Motor neuron (in vitro differentiated cells): ENCODE measurements around the gene REM1. TPM values are rescaled to one million over a fixed set of nuclear protein-coding genes. Genes with fewer than 3 reads are reported as not detected.
A peak's percentile ranks its signal among the peaks of the same experiment; 100 is the strongest.
"Not testable (repeated sequence)": the region's sequence is repeated elsewhere in the genome, so short reads cannot be mapped to it uniquely, and the experiment has no call there.

Source experiments
- ATAC-seq, 8 experiments: fragments of 200-7000 bp; cut with Tn5 transposase; replicated peaks in 6 of 8; 2 replicates each; pipeline ENCODE4 v1.8.0; 2021; ENCODE audit warnings: mild to moderate bottlenecking in 8 of 8, moderate library complexity in 8 of 8
- H3K27ac ChIP-seq, 2 donors: fragments of 250-450 bp; sonication (Bioruptor Pico); 2 replicates each; pipeline ENCODE4 v1.9.0; 2021; ENCODE audit warnings: antibody characterized with exemption in 2 of 2, mild to moderate bottlenecking in 2 of 2, moderate library complexity in 1 of 2
- H3K4me1 ChIP-seq, 2 donors: fragments of 250-450 bp; sonication (Bioruptor Pico); replicated peaks in 1 of 2; 2 replicates each; pipeline ENCODE4 v1.6.1; 2021; ENCODE audit warnings: antibody characterized with exemption in 2 of 2, mild to moderate bottlenecking in 2 of 2, moderate library complexity in 1 of 2
- H3K4me3 ChIP-seq, 5 donors: fragments of 250-450 bp; sonication (Bioruptor Pico); 2 replicates each; pipeline ENCODE4 v1.9.0; 2021; ENCODE audit warnings: antibody characterized with exemption in 5 of 5, mild to moderate bottlenecking in 5 of 5, moderate library complexity in 4 of 5
- WGBS, 10 experiments: fragments of 450-650 bp; shearing (Covaris generic); methylation state at CpG; one replicate each; pipeline ENCODE4 v1.0.0; 2022; 5-methylcytosine and 5-hydroxymethylcytosine counted together
- in situ Hi-C, 9 experiments: fragments of 400-800 bp; cut with MboI; loops; one replicate each; pipeline ENCODE4 v1.15.0; 2021; ENCODE audit warnings: low sequenced_read_pairs in 9 of 9, low pct_unique_long_range_greater_than_20kb in 2 of 9; ENCODE audit not compliant: unreplicated experiment in 9 of 9
- total RNA-seq, 8 experiments: library from RNA; unstranded; fragments of 300-600 nt; gene quantifications; 2 replicates each; pipeline versions ENCODE4 v1.2.3 to v1.2.4, GENCODE V29; 2022

Gene REM1
- total RNA-seq, 8 experiments from 2014 or later, result 0.09 to 0.33 (median 0.13) TPM; not detected in 3

DNA sequence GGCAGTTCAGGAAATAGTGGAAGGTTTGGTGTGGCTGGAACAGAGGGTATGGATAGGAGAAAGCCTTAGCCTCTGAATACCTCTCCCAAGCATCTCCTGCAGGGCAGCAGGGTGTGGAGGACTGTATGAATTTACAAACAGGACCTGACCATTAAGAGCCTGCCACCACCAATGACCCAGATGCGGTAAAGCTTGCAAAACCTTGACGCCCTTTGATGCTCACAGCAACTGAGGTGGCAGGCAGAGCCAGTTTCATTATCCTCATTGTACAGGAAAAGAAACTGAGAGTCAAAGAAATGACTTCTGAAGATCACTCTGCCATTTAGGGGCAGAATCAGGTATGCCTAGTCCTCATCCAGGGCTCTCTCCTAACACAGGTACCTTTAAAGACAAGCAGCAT is 41.6 kb downstream of the REM1 start:
- ATAC-seq, result no peak
- H3K4me1 ChIP-seq, result peaks cover 13 to 17% of the 10 kb centered on the region in 2 donors
- H3K27ac ChIP-seq, result no peak overlapping the region
- in situ Hi-C loops, result no loop called here
- H3K4me3 ChIP-seq, result no peak overlapping the region
- 40 to 100% (median 83%) methylated on average over 1 to 2 of the region's 2 CpGs; no CpG with 5 or more reads in 6 of the 10 experiments for WGBS, 10 experiments

- WGBS, 10 experiments, result 0 to 100% (median 68%) methylated on average over 1 to 3 of the region's 4 CpGs; no CpG with 5 or more reads in 1 of the 10 experiments
- in situ Hi-C loops, result no loop called here
- no peak overlapping the region for H3K4me3 ChIP-seq
- peak in 6 of 8 experiments; percentile 3 to 75 (median 28) for ATAC-seq
- peaks cover 13 to 19% of the 10 kb centered on the region in 2 donors for H3K4me1 ChIP-seq
- no peak overlapping the region for H3K27ac ChIP-seq
Measured at GRCh38 chr20:31517373-31517772, 42.3 kb downstream of the REM1 start.

GRCh38 chr20:31521267-31521666 is 46.2 kb downstream of the REM1 start:
- H3K4me1 ChIP-seq, result peaks cover 1 to 11% of the 10 kb centered on the region in 2 donors
- in situ Hi-C loops, H3K4me3 ChIP-seq, H3K27ac ChIP-seq, ATAC-seq: not testable (repeated sequence)
- 76 to 100% (median 100%) methylated on average over 1 to 6 of the region's 7 CpGs; no CpG with 5 or more reads in 3 of the 10 experiments for WGBS, 10 experiments

DNA sequence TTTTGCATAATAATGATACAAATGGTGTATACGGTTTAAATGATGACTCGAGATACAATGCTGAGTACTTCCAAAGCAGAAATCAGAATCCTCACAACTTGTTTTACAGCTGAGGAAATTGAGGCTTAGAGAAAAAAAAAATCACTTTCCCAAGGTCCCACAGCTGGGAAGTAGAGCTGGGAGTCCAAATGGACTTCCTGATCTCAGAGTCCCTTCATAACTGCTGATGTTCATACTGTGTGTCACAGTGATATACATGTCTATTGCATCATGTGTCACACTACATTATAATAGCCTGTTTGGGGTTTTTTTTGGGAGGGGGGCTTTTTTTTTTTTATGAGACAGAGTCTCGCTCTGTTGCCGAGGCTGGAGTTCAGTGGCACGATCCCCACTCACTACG is 47.6 kb downstream of the REM1 start:
- ATAC-seq, result peak in 4 of 8 experiments; percentile 35 to 53 (median 48)
- Histone ChIP-seq H3K27ac (no peak overlapping the region), H3K4me1 (peaks cover 0 to 2% of the 10 kb centered on the region in 2 donors), H3K4me3 (no peak overlapping the region)
- in situ Hi-C loops, result no loop called here
- WGBS, 10 experiments, result 20 to 100% (median 60%) methylated on average over 1 to 4 of the region's 6 CpGs; no CpG with 5 or more reads in 1 of the 10 experiments

DNA sequence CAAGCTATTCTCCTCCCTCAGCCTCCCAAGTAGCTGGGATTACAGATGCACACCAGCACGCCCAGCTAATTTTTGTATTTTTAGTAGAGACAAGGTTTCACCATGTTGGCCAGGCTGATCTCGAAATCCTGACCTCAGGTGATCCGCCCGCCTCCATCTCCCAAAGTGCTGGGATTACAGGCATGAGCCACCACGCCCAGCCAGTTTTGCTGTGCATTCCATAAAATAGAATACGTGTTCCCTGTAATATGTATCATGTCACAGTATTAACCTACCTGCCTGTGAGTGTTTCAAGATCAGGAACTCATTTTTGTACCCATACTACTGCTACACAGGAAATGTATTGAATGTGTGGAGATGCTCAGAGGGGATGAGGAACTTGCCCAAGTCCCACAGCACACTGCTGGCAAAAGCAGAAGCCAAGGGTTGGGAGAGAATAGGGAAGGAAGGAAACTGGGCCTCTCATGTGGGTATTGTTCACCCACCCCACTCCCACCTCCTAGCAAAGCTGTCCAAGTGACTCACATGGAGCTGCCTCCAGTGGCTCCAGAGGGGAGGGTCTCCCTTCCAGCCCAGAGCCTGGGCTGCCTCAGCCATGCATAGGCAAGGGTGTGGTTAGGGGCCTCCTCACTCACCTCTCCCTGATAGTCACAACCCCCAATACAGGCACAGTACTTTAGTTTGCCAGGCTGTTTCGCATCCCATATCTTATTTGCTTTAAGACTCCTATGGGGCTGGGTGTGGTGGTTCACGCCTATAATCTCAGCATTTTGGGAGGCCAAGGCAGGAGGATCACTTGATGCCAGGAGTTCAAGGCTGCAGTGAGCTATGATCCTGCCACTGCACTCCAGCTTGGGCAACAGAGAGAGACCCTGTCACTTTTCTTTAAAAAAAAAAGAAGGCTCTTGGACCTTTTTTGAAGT is 48.5 kb downstream of the REM1 start:
- WGBS, 10 experiments, result 20 to 100% (median 87%) methylated on average over 1 to 8 of the region's 8 CpGs; no CpG with 5 or more reads in 2 of the 10 experiments
- H3K4me3 ChIP-seq, result no peak overlapping the region
- H3K4me1 ChIP-seq, result peaks cover 0 to 2% of the 10 kb centered on the region in 2 donors
- in situ Hi-C loops, result no loop called here
- no peak overlapping the region for H3K27ac ChIP-seq
- peak; percentile 26 to 72 (median 62) for ATAC-seq

- ATAC-seq, result peak in 1 of 8 experiments; percentile 19
- no peaks in the 10 kb centered on the region for H3K4me1 ChIP-seq
- H3K27ac ChIP-seq, result no peak overlapping the region
- no peak overlapping the region for H3K4me3 ChIP-seq
- in situ Hi-C loops, result no loop called here
- WGBS, 10 experiments, result 57 to 100% (median 93%) methylated on average over 1 to 6 of the region's 6 CpGs; no CpG with 5 or more reads in 2 of the 10 experiments
Measured at GRCh38 chr20:31527266-31527665, 52.2 kb downstream of the REM1 start.

Other genes starting within 250 kb of the REM1 start
- not detected for gene DEFB115, start 217.6 kb upstream of the REM1 start, total RNA-seq
- gene DEFB116, start 166.7 kb upstream of the REM1 start, total RNA-seq, result not detected
- gene DEFB118, start 106.7 kb upstream of the REM1 start, total RNA-seq, result under 1 TPM in 1 of 8 experiments, not detected in 7; 0.33 TPM
- not detected for gene DEFB119, start 84.7 kb upstream of the REM1 start, total RNA-seq
- gene DEFB121, start 69.1 kb upstream of the REM1 start, total RNA-seq, result not detected
- gene DEFB123, start 34.7 kb upstream of the REM1 start, total RNA-seq, result not detected
- gene DEFB124, start 161 bp upstream of the REM1 start, total RNA-seq, result not detected
- 100 to 1,000 TPM in 3 of 8 experiments, 10 to 100 TPM in 5; 41.7 to 148 (median 90.5) TPM for gene HM13, start 39.2 kb downstream of the REM1 start, total RNA-seq
- 10 to 100 TPM; 10.0 to 64.5 (median 19.6) TPM for gene ID1, start 130.0 kb downstream of the REM1 start, total RNA-seq
- gene COX4I2, start 162.6 kb downstream of the REM1 start, total RNA-seq, result not detected
- gene BCL2L1, start 247.6 kb downstream of the REM1 start, total RNA-seq, result 10 to 100 TPM; 23.8 to 80.9 (median 37.7) TPM